Heart left ventricle (tissue), 16 donors: ENCODE data around the gene CBLB. TPM values are rescaled to one million over a fixed set of nuclear protein-coding genes. Genes with fewer than 3 reads are reported as not detected.

ENCODE experiments used
- ATAC-seq, 4 donors: fragments of 200-7000 bp; cut with Tn5 transposase; one replicate each; pipeline ENCODE4 v1.9.1; 2020 to 2022; ENCODE audit warnings: moderate library complexity in 4 of 4, mild to moderate bottlenecking in 3 of 4, moderate number of reproducible peaks in 1 of 4
- DNase-seq, 5 donors: peaks; one replicate each; pipeline ENCODE4 v3.0.0-alpha.2; 2020
- H3K27ac ChIP-seq, 12 donors: fragments of 200-600 bp; sonication (generic) in 4 of 12; one replicate each; pipeline versions ENCODE4 v1.5.0 to v1.8.0; 2016 to 2022; ENCODE audit warnings: mild to moderate bottlenecking in 2 of 12
- H3K27me3 ChIP-seq, 9 donors: fragments of 200-600 bp; sonication (generic) in 2 of 9; one replicate each; pipeline versions ENCODE4 v1.5.1 to v1.8.0; 2016 to 2022; ENCODE audit warnings: mild to moderate bottlenecking in 3 of 9
- H3K36me3 ChIP-seq, 9 donors: fragments of 200-600 bp; sonication (generic) in 2 of 9; one replicate each; pipeline versions ENCODE4 v1.5.0 to v1.8.0; 2018 to 2022; ENCODE audit warnings: mild to moderate bottlenecking in 2 of 9
- H3K4me1 ChIP-seq, 12 donors: fragments of 200-600 bp; sonication (generic) in 4 of 12; one replicate each; pipeline versions ENCODE4 v1.5.0 to v1.8.0; 2016 to 2022; ENCODE audit warnings: mild to moderate bottlenecking in 3 of 12
- H3K4me3 ChIP-seq, 12 donors: fragments of 200-600 bp; sonication (generic) in 4 of 12; one replicate each; pipeline versions ENCODE4 v1.5.0 to v1.8.0; 2017 to 2022; ENCODE audit warnings: mild to moderate bottlenecking in 9 of 12, moderate library complexity in 4 of 12
- H3K9me3 ChIP-seq, 12 donors: fragments of 200-600 bp; sonication (generic) in 4 of 12; one replicate each; pipeline versions ENCODE4 v1.5.0 to v1.8.0; 2016 to 2022; ENCODE audit warnings: mild to moderate bottlenecking in 1 of 12
- CTCF ChIP-seq, 12 donors: fragments of 200-600 bp; sonication (generic) in 4 of 12; IDR thresholded peaks; one replicate each; pipeline versions ENCODE4 v1.5.0 to v1.8.0; 2018 to 2022; ENCODE audit warnings: antibody characterized with exemption in 12 of 12, mild to moderate bottlenecking in 5 of 12
- POLR2A ChIP-seq, 2 donors: fragments of 450-650 bp; IDR thresholded peaks; one replicate each; pipeline ENCODE4 v1.6.1; 2017; ENCODE audit warnings: antibody characterized with exemption in 2 of 2, mild to moderate bottlenecking in 2 of 2, moderate library complexity in 2 of 2
- WGBS, 4 donors: extraction: QIAGEN DNeasy Blood & Tissue Kit in 2 of 4; methylation state at CpG; one replicate each; pipeline versions ENCODE4 v1.1.5 to v1.1.7; 2013 to 2018; 5-methylcytosine and 5-hydroxymethylcytosine counted together
- intact Hi-C, 10 donors: fragments of 100-400 bp; cut with DNase I; formaldehyde crosslinking; loops; one replicate each; pipeline versions ENCODE4 v1.11.1 to v1.14.2; 2022
- polyA plus RNA-seq, 2 donors: library from polyadenylated mRNA; stranded (reverse); fragments of 200-250 nt; gene quantifications; one replicate each; pipeline ENCODE4 v1.2.3, GENCODE V29; 2013
- total RNA-seq, 9 donors: library from RNA; depleted of rRNA in 2 of 9; stranded (reverse); fragments of >200 nt in 2 of 9; fragmentation: NEBNext Ultra II Directional in 3 of 9; extraction: Animal tissue kit (Norgen Biotek cat#: 25700) in 3 of 9; gene quantifications; one replicate each; pipeline versions ENCODE4 v1.1.0 to v1.2.4, GENCODE V29; 2016 to 2023
- donor health status: ischemic (EF 13 %, LVEDD 7.1; RV severe dilation, severe dysfunction).
- donor health status: healthy with polysubstance abuse.
- donor health status: DM: no; HTN: yes; CAD: no.
- donor health status: DM: no; HTN: no; CAD: no.
- donor health status: ischemic (EF 25% LVEDD 6.9; RV normal size, moderate dysfunction).
- donor health status: ischemic (EF 25% LVEDD 5.7; RV mildly dilated, moderate dysfunction).
- donor health status: healthy.
- donor health status: DM: yes; HTN: yes; CAD: no.
- donor health status: ischemic (EF 35%, LVEDD 5.7; RV mildly dilated, moderate dysfunction).
- donor health status: nonischemic (EF 11% LVEDD 7.7; RV severe dilation, severe dysfunction).
- donor health status: DM: yes; HTN: yes; CAD: no.
- donor health status: PGD.
- donor health status: ischemic (EF 29% LVEDD 5.4; RV normal size, mild dysfunction).
- donor health status: nonischemic (EF 23%, LVEDD 6.1; RV moderate dilation, normal function).

The CBLB gene
- total and polyA plus RNA-seq, 11 donors, result 18.6 to 74.4 (median 42.3) TPM

- H3K27ac ChIP-seq, result no peak overlapping the region
- DNase-seq, result no peak
- H3K36me3 ChIP-seq, result no peaks in the 10 kb centered on the region
- no peaks in the 10 kb centered on the region for H3K4me1 ChIP-seq
- no peak for TF ChIP-seq CTCF (IDR thresholded peaks at IDR 0.05)
- TF ChIP-seq POLR2A (IDR thresholded peaks at IDR 0.05), result no peak
- 90 to 95% (median 92%) methylated on average over 2 of the region's 2 CpGs for WGBS, 4 donors
- H3K27me3 ChIP-seq, result no peaks in the 10 kb centered on the region
- H3K4me3 ChIP-seq, result no peak overlapping the region
- H3K9me3 ChIP-seq, result no peaks in the 10 kb centered on the region
- no peak for ATAC-seq
- intact Hi-C loops, result no loop called here
These were observed 248.6 kb downstream of the CBLB start for GRCh38 chr3:105620236-105620635.

GRCh38 chr3:105619651-105620050, 249.2 kb downstream of the CBLB start:
- no peaks in the 10 kb centered on the region for H3K27me3 ChIP-seq
- TF ChIP-seq CTCF (IDR thresholded peaks at IDR 0.05), result no peak
- TF ChIP-seq POLR2A (IDR thresholded peaks at IDR 0.05), result no peak
- H3K4me3 ChIP-seq, result no peak overlapping the region
- H3K4me1 ChIP-seq, result no peaks in the 10 kb centered on the region
- 91 to 97% (median 92%) methylated on average over 2 of the region's 2 CpGs for WGBS, 4 donors
- H3K36me3 ChIP-seq, result no peaks in the 10 kb centered on the region
- no peaks in the 10 kb centered on the region for H3K9me3 ChIP-seq
- ATAC-seq (no peak), DNase-seq (no peak)
- no peak overlapping the region for H3K27ac ChIP-seq
- intact Hi-C loops, result no loop called here

GRCh38 chr3:105618556-105618955, 250.3 kb downstream of the CBLB start:
- peaks cover 0 to under 1% (median 0%) of the 10 kb centered on the region in 12 donors for H3K4me1 ChIP-seq
- intact Hi-C loops, result no loop called here
- no peak for ATAC-seq
- H3K27me3 ChIP-seq, result no peaks in the 10 kb centered on the region
- H3K36me3 ChIP-seq, result no peaks in the 10 kb centered on the region
- H3K27ac ChIP-seq, result no peak overlapping the region
- no peak for DNase-seq
- TF ChIP-seq CTCF (IDR thresholded peaks at IDR 0.05), result no peak
- TF ChIP-seq POLR2A (IDR thresholded peaks at IDR 0.05), result no peak
- H3K4me3 ChIP-seq, result no peak overlapping the region
- no peaks in the 10 kb centered on the region for H3K9me3 ChIP-seq
- WGBS, 4 donors, result 69 to 81% (median 78%) methylated on average over 5 of the region's 5 CpGs

- intact Hi-C loops, result no loop called here
- Histone ChIP-seq H3K27me3 (no peaks in the 10 kb centered on the region), H3K36me3 (no peaks in the 10 kb centered on the region), H3K27ac (no peak overlapping the region), H3K4me1 (peaks cover 0 to 11% (median 0%) of the 10 kb centered on the region in 12 donors), H3K4me3 (no peak overlapping the region), H3K9me3 (no peaks in the 10 kb centered on the region)
- no peak for TF ChIP-seq CTCF (IDR thresholded peaks at IDR 0.05)
- no peak for TF ChIP-seq POLR2A (IDR thresholded peaks at IDR 0.05)
- WGBS, 4 donors, result 39 to 47% (median 44%) methylated on average over 5 of the region's 5 CpGs
- ATAC-seq, result no peak
- DNase-seq, result no peak
These were observed 252.3 kb downstream of the CBLB start for GRCh38 chr3:105616374-105617121.
